Activated CD8-positive, alpha-beta T cell treated with anti-CD3 and anti-CD28 coated beads for 36 hours (primary cell): ENCODE results near the gene CSF2RB. TPM values are rescaled to one million over a fixed set of nuclear protein-coding genes. Genes with fewer than 3 reads are reported as not detected.

Experiments
- ATAC-seq: fragments of 200-7000 bp; cut with Tn5 transposase; one replicate; pipeline ENCODE4 v1.10.0; 2021; ENCODE audit warnings: mild to moderate bottlenecking, moderate library complexity
- CTCF ChIA-PET: fragments of 350-600 bp; sonication (Branson Sonifier 250); formaldehyde crosslinking; loops from one replicate; lab custom pipeline; 2021; ENCODE audit warnings: antibody characterized with exemption; lab: Charles Lee
- POLR2A ChIA-PET: fragments of 350-600 bp; sonication (Branson Sonifier 250); formaldehyde crosslinking; loops from one replicate; lab custom pipeline; 2021; ENCODE audit warnings: antibody characterized with exemption; lab: Charles Lee
- DNase-seq: peaks from one replicate; pipeline ENCODE4 v3.0.0-alpha.2; 2020
- H3K27ac Mint-ChIP-seq: one replicate; pipeline ENCODE4 v1.8.0; 2021; ENCODE audit warnings: mild to moderate bottlenecking, mixed read lengths
- H3K27me3 Mint-ChIP-seq: one replicate; pipeline ENCODE4 v1.8.0; 2021; ENCODE audit warnings: mixed read lengths
- H3K36me3 Mint-ChIP-seq: one replicate; pipeline ENCODE4 v1.8.0; 2021; ENCODE audit warnings: low read depth, mixed read lengths
- H3K4me1 Mint-ChIP-seq: one replicate; pipeline ENCODE4 v1.8.0; 2021; ENCODE audit warnings: low read depth, mixed read lengths
- H3K4me3 Mint-ChIP-seq: one replicate; pipeline ENCODE4 v1.8.0; 2021; ENCODE audit warnings: mild to moderate bottlenecking, moderate library complexity, mixed read lengths
- H3K9me3 Mint-ChIP-seq: one replicate; pipeline ENCODE4 v1.8.0; 2021; ENCODE audit warnings: mixed read lengths
- CTCF ChIP-seq: fragments of 200-600 bp; IDR thresholded peaks from one replicate; pipeline ENCODE4 v1.8.0; 2022; ENCODE audit warnings: antibody characterized with exemption, mild to moderate bottlenecking
- intact Hi-C: fragments of 100-400 bp; cut with micrococcal nuclease; formaldehyde crosslinking; loops from one replicate; pipeline ENCODE4 v1.10.0; 2022
- total RNA-seq, 2 experiments: library from RNA; stranded (reverse); gene quantifications; one replicate each; pipeline ENCODE4 v1.2.3, GENCODE V29; 2021

CSF2RB gene
- total RNA-seq, 2 experiments from 2014 or later, result 0.16 to 0.29 TPM

GRCh38 chr22:36886016-36886415 is 27.4 kb upstream of the CSF2RB start:
- Mint-ChIP-seq H3K9me3 (peaks cover 18% of the 10 kb centered on the region), H3K27ac (no peak overlapping the region), H3K4me1 (peaks cover 16% of the 10 kb centered on the region), H3K4me3 (no peak overlapping the region), H3K36me3 (peaks cover 3% of the 10 kb centered on the region), H3K27me3 (peaks cover 10% of the 10 kb centered on the region)
- DNase-seq (no peak), ATAC-seq (no peak)
- intact Hi-C loops, result no loop called here
- POLR2A ChIA-PET, result no interaction called here
- CTCF ChIA-PET, result interaction anchor here (1.2 kb wide), 1 partner anchor 8 kb away, joined by 4 read pairs; no protein-coding TSS in a partner anchor
- TF ChIP-seq CTCF, result no peak

- H3K4me3 Mint-ChIP-seq, result no peak overlapping the region
- TF ChIP-seq CTCF, result no peak
- ATAC-seq, result no peak
- intact Hi-C loops, result no loop called here
- H3K4me1 Mint-ChIP-seq, result peaks cover 9% of the 10 kb centered on the region
- no peaks in the 10 kb centered on the region for H3K36me3 Mint-ChIP-seq
- POLR2A ChIA-PET, result no interaction called here
- CTCF ChIA-PET, result interaction anchor here (0.9 to 2.3 kb wide), 3 partner anchors 8 to 90 kb away, joined by 3 to 12 read pairs (median 3); no protein-coding TSS in a partner anchor
- DNase-seq, result no peak
- H3K27ac Mint-ChIP-seq, result no peak overlapping the region
- peaks cover 10% of the 10 kb centered on the region for H3K27me3 Mint-ChIP-seq
- peaks cover 10% of the 10 kb centered on the region for H3K9me3 Mint-ChIP-seq
These were observed 26.3 kb upstream of the CSF2RB start for GRCh38 chr22:36887162-36887561.

GRCh38 chr22:36891646-36892045 is 21.8 kb upstream of the CSF2RB start:
- Mint-ChIP-seq H3K27ac (no peak overlapping the region), H3K27me3 (peaks cover 3% of the 10 kb centered on the region), H3K4me1 (no peaks in the 10 kb centered on the region), H3K4me3 (no peak overlapping the region), H3K9me3 (no peaks in the 10 kb centered on the region), H3K36me3 (no peaks in the 10 kb centered on the region)
- CTCF ChIA-PET, result interaction anchor here (2.1 to 3.3 kb wide), 3 partner anchors 8 to 38 kb away, joined by 4 to 20 read pairs (median 7); no protein-coding TSS in a partner anchor
- POLR2A ChIA-PET, result no interaction called here
- no peak for TF ChIP-seq CTCF
- DNase-seq (no peak), ATAC-seq (no peak)
- intact Hi-C loops, result no loop called here

GRCh38 chr22:36892292-36892691 is 21.1 kb upstream of the CSF2RB start:
- H3K27ac Mint-ChIP-seq, result no peak overlapping the region
- DNase-seq (no peak), ATAC-seq (no peak)
- TF ChIP-seq CTCF, result no peak
- H3K4me1 Mint-ChIP-seq, result no peaks in the 10 kb centered on the region
- POLR2A ChIA-PET, result no interaction called here
- CTCF ChIA-PET, result interaction anchor here (2.1 to 3.3 kb wide), 3 partner anchors 9 to 39 kb away, joined by 4 to 20 read pairs (median 7); no protein-coding TSS in a partner anchor
- no peaks in the 10 kb centered on the region for H3K9me3 Mint-ChIP-seq
- no peak overlapping the region for H3K4me3 Mint-ChIP-seq
- intact Hi-C loops, result no loop called here
- H3K36me3 Mint-ChIP-seq, result no peaks in the 10 kb centered on the region
- peaks cover 5% of the 10 kb centered on the region for H3K27me3 Mint-ChIP-seq

GRCh38 chr22:36893262-36893661 is 20.2 kb upstream of the CSF2RB start:
- no peak overlapping the region for H3K27ac Mint-ChIP-seq

More at GRCh38 chr22:36893262-36893661, 20.2 kb upstream of the CSF2RB start:
- peaks cover 5% of the 10 kb centered on the region for H3K27me3 Mint-ChIP-seq
- DNase-seq (no peak), ATAC-seq (no peak)
- ChIA-PET POLR2A (interaction anchor here (0.8 kb wide), 1 partner anchor 25 kb away, joined by 3 read pairs; no protein-coding TSS in a partner anchor), CTCF (interaction anchor here (1.1 to 3.3 kb wide), 4 partner anchors 9 to 40 kb away, joined by 3 to 20 read pairs (median 6); no protein-coding TSS in a partner anchor)
- no peaks in the 10 kb centered on the region for H3K9me3 Mint-ChIP-seq
- no peaks in the 10 kb centered on the region for H3K36me3 Mint-ChIP-seq
- intact Hi-C loops, result no loop called here
- H3K4me1 Mint-ChIP-seq, result no peaks in the 10 kb centered on the region
- H3K4me3 Mint-ChIP-seq, result no peak overlapping the region
- TF ChIP-seq CTCF, result no peak
